Retinal pigment epithelial cell (primary cell): ENCODE results near the gene SETD1B.
A peak's percentile ranks its signal among the peaks of the same experiment; 100 is the strongest.
"Not testable (repeated sequence)": the region's sequence is repeated elsewhere in the genome, so short reads cannot be mapped to it uniquely, and the experiment has no call there.

Experiments
- DNase-seq: peaks from one replicate; pipeline ENCODE4 v3.0.0-alpha.2; 2010; ENCODE audit warnings: low read depth
- H3K4me3 ChIP-seq: 2 replicates; pipeline ENCODE4 v1.5.1; 2011; ENCODE audit warnings: mild to moderate bottlenecking, low read length, control low read depth, moderate library complexity
- CTCF ChIP-seq: conservative IDR thresholded peaks from 2 replicates; pipeline ENCODE4 v1.5.1; 2011; ENCODE audit warnings: low read depth, low read length, control low read depth, inconsistent platforms

SETD1B gene

GRCh38 chr12:121803861-121804416, at the start of gene SETD1B:
Gene SETD1B (plus strand): TSS chr12:121804009. CDS start chr12:121804738, 729 bp downstream.
- TF ChIP-seq CTCF = no peak
- DNase-seq = no peak
- H3K4me3 ChIP-seq = peak within 1 kb of the TSS; percentile 72

GRCh38 chr12:121754836-121755235, 49.0 kb upstream of the SETD1B start:
- no peak for TF ChIP-seq CTCF
- no peak for DNase-seq
- H3K4me3 ChIP-seq = no peak overlapping the region

- TF ChIP-seq CTCF = no peak
Measured at GRCh38 chr12:121755591-121755990, 48.2 kb upstream of the SETD1B start.

GRCh38 chr12:121758536-121758935, 45.3 kb upstream of the SETD1B start:
- not testable (repeated sequence) for H3K4me3 ChIP-seq, DNase-seq

More at GRCh38 chr12:121755591-121755990, 48.2 kb upstream of the SETD1B start:
- no peak overlapping the region for H3K4me3 ChIP-seq
- no peak for DNase-seq

GRCh38 chr12:121762269-121762668, 41.5 kb upstream of the SETD1B start:
- no peak overlapping the region for H3K4me3 ChIP-seq
- peak; percentile 47 for DNase-seq
- no peak for TF ChIP-seq CTCF

- DNase-seq = no peak
- TF ChIP-seq CTCF = no peak
- no peak overlapping the region for H3K4me3 ChIP-seq
Measured at GRCh38 chr12:121764808-121765207, 39.0 kb upstream of the SETD1B start.

- TF ChIP-seq CTCF = no peak
- peak; percentile 50 for DNase-seq
- H3K4me3 ChIP-seq = no peak overlapping the region
Measured at GRCh38 chr12:121765573-121765972, 38.2 kb upstream of the SETD1B start.
